ENCODE data around the gene HLA-E. TPM values are rescaled to one million over a fixed set of nuclear protein-coding genes. Genes with fewer than 3 reads are reported as not detected.

Gene HLA-E
- total and polyA plus RNA-seq, 2 of the 13 experiments (the other 11 are each of a cell fraction or from before 2014, with no cell fraction given), result 45.2 to 90.4 TPM

DNA sequence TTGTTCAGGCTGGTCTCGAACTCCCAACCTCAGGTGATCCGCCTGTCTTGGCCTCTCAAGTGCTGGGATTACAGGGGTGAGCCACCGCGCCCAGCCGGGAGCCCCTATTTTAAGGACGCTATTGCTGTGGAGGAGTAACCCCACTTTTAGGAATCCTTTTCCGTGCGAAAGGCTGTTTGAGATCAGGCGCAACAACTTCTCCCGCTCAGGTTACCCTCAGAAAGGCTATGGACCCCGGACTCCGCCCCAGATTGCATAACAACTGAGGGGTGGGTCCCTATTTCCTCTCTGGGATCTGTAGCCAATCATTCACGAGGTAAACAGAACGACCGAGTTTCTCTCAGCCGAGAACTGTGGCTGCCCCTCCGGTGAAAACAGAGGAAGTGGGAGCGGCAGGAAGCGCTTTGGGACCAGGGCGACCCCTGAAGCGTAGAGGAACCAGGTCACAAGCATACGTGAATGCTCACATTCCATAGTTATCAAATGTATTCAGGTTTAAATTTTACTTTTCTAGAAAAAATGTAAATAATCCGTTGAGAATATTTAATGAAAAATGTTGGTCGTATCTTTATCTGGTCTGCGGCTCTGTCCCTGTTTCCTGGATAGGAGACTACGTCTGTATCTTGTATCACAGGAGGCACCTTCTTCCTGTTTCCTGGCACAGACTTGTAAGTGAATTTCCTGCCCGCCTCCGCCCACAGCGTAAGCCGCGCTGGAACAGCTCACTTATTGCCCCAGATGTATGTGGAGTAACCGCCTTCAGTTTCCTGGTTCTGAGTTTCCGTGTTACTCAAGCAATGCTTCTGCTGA lies 26.8 kb downstream of the HLA-E start (continued):
- TF ChIP-seq, protein P1, sequence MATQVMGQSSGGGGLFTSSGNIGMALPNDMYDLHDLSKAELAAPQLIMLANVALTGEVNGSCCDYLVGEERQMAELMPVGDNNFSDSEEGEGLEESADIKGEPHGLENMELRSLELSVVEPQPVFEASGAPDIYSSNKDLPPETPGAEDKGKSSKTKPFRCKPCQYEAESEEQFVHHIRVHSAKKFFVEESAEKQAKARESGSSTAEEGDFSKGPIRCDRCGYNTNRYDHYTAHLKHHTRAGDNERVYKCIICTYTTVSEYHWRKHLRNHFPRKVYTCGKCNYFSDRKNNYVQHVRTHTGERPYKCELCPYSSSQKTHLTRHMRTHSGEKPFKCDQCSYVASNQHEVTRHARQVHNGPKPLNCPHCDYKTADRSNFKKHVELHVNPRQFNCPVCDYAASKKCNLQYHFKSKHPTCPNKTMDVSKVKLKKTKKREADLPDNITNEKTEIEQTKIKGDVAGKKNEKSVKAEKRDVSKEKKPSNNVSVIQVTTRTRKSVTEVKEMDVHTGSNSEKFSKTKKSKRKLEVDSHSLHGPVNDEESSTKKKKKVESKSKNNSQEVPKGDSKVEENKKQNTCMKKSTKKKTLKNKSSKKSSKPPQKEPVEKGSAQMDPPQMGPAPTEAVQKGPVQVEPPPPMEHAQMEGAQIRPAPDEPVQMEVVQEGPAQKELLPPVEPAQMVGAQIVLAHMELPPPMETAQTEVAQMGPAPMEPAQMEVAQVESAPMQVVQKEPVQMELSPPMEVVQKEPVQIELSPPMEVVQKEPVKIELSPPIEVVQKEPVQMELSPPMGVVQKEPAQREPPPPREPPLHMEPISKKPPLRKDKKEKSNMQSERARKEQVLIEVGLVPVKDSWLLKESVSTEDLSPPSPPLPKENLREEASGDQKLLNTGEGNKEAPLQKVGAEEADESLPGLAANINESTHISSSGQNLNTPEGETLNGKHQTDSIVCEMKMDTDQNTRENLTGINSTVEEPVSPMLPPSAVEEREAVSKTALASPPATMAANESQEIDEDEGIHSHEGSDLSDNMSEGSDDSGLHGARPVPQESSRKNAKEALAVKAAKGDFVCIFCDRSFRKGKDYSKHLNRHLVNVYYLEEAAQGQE (IDR thresholded peaks at IDR 0.05; ENCODE audit: borderline replicate concordance in 1 of 2, low read depth in 1 of 2, low read length in 2 of 2), result peak in 1 of 2 experiments; percentile 47; a peak in 1 of 4 replicates
- TF ChIP-seq RXRA (CRISPR knock-in tag; IDR thresholded peaks at IDR 0.05) (peak; percentile 72), FOXA1 (IDR thresholded peaks at IDR 0.05) (no peak), FOXA1 (CRISPR knock-in tag; IDR thresholded peaks at IDR 0.05) (peak; percentile 72), MAF1 (CRISPR knock-in tag; IDR thresholded peaks at IDR 0.05; ENCODE audit: borderline replicate concordance) (0 out of 2 replicates have a peak, but pooled peaks have one; percentile 63), ZNF10 (CRISPR knock-in tag; IDR thresholded peaks at IDR 0.05; ENCODE audit: borderline replicate concordance, low read depth) (no peak), MEF2D (CRISPR knock-in tag; IDR thresholded peaks at IDR 0.05) (peak; percentile 52; the same call in 1 of the 2 replicates), ZNF746 (CRISPR knock-in tag; IDR thresholded peaks at IDR 0.05) (peak; percentile 57; the same call in 1 of the 2 replicates), NFIB (CRISPR knock-in tag; IDR thresholded peaks at IDR 0.05; ENCODE audit: borderline replicate concordance) (no peak), ESRRA (CRISPR knock-in tag; IDR thresholded peaks at IDR 0.05; ENCODE audit: low read depth) (no peak)
- TF ChIP-seq, protein P2, sequence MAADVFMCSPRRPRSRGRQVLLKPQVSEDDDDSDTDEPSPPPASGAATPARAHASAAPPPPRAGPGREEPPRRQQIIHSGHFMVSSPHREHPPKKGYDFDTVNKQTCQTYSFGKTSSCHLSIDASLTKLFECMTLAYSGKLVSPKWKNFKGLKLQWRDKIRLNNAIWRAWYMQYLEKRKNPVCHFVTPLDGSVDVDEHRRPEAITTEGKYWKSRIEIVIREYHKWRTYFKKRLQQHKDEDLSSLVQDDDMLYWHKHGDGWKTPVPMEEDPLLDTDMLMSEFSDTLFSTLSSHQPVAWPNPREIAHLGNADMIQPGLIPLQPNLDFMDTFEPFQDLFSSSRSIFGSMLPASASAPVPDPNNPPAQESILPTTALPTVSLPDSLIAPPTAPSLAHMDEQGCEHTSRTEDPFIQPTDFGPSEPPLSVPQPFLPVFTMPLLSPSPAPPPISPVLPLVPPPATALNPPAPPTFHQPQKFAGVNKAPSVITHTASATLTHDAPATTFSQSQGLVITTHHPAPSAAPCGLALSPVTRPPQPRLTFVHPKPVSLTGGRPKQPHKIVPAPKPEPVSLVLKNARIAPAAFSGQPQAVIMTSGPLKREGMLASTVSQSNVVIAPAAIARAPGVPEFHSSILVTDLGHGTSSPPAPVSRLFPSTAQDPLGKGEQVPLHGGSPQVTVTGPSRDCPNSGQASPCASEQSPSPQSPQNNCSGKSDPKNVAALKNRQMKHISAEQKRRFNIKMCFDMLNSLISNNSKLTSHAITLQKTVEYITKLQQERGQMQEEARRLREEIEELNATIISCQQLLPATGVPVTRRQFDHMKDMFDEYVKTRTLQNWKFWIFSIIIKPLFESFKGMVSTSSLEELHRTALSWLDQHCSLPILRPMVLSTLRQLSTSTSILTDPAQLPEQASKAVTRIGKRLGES (CRISPR knock-in tag; IDR thresholded peaks at IDR 0.05; ENCODE audit: borderline replicate concordance), result no peak
- TF ChIP-seq, protein P3, sequence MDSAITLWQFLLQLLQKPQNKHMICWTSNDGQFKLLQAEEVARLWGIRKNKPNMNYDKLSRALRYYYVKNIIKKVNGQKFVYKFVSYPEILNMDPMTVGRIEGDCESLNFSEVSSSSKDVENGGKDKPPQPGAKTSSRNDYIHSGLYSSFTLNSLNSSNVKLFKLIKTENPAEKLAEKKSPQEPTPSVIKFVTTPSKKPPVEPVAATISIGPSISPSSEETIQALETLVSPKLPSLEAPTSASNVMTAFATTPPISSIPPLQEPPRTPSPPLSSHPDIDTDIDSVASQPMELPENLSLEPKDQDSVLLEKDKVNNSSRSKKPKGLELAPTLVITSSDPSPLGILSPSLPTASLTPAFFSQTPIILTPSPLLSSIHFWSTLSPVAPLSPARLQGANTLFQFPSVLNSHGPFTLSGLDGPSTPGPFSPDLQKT (CRISPR knock-in tag; IDR thresholded peaks at IDR 0.05; ENCODE audit: borderline replicate concordance), result no peak
- TF ChIP-seq, protein P4, sequence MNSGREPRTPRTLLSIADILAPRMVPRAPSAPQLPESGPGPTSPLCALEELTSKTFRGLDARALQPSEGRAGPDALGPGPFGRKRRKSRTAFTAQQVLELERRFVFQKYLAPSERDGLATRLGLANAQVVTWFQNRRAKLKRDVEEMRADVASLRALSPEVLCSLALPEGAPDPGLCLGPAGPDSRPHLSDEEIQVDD (CRISPR knock-in tag; IDR thresholded peaks at IDR 0.05; ENCODE audit: borderline replicate concordance), result no peak
- TF ChIP-seq, protein P5, sequence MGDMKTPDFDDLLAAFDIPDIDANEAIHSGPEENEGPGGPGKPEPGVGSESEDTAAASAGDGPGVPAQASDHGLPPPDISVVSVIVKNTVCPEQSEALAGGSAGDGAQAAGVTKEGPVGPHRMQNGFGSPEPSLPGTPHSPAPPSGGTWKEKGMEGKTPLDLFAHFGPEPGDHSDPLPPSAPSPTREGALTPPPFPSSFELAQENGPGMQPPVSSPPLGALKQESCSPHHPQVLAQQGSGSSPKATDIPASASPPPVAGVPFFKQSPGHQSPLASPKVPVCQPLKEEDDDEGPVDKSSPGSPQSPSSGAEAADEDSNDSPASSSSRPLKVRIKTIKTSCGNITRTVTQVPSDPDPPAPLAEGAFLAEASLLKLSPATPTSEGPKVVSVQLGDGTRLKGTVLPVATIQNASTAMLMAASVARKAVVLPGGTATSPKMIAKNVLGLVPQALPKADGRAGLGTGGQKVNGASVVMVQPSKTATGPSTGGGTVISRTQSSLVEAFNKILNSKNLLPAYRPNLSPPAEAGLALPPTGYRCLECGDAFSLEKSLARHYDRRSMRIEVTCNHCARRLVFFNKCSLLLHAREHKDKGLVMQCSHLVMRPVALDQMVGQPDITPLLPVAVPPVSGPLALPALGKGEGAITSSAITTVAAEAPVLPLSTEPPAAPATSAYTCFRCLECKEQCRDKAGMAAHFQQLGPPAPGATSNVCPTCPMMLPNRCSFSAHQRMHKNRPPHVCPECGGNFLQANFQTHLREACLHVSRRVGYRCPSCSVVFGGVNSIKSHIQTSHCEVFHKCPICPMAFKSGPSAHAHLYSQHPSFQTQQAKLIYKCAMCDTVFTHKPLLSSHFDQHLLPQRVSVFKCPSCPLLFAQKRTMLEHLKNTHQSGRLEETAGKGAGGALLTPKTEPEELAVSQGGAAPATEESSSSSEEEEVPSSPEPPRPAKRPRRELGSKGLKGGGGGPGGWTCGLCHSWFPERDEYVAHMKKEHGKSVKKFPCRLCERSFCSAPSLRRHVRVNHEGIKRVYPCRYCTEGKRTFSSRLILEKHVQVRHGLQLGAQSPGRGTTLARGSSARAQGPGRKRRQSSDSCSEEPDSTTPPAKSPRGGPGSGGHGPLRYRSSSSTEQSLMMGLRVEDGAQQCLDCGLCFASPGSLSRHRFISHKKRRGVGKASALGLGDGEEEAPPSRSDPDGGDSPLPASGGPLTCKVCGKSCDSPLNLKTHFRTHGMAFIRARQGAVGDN (CRISPR knock-in tag; IDR thresholded peaks at IDR 0.05), result peak; percentile 64
